IMR-90 (cell line): ENCODE measurements around the gene SCARF2. TPM values are rescaled to one million over a fixed set of nuclear protein-coding genes. Genes with fewer than 3 reads are reported as not detected.

ENCODE experiments used
- ATAC-seq: fragments of 200-7000 bp; cut with Tn5 transposase; 2 replicates; pipeline ENCODE4 v1.9.1; 2020; ENCODE audit warnings: low read depth, mild to moderate bottlenecking, moderate library complexity
- BruUV-seq: library from RNA; stranded (reverse); fragments of 400-500 nt; replicated peaks from 2 replicates; lab custom pipeline; 2021; lab: Mats Ljungman, UMichigan
- CTCF ChIA-PET: fragments of 300-600 bp; formaldehyde crosslinking; extraction: SDS; loops from one replicate; lab custom pipeline; 2021; ENCODE audit warnings: antibody characterized with exemption; lab: Yijun Ruan, JAX
- POLR2A ChIA-PET: fragments of 300-600 bp; sonication (Branson Sonifier 250); formaldehyde crosslinking; loops from one replicate; lab custom pipeline; 2022; ENCODE audit warnings: antibody characterized with exemption; ENCODE audit not compliant: unreplicated experiment; lab: Charles Lee
- DNase-seq: peaks from one replicate; pipeline ENCODE4 v3.0.0; 2013
- H2AFZ ChIP-seq: replicated peaks from 2 replicates; pipeline ENCODE3; 2013; ENCODE audit warnings: low read length, mild to moderate bottlenecking; ENCODE audit not compliant: poor library complexity
- H2AK5ac ChIP-seq: 2 replicates; pipeline ENCODE4 v1.6.1; 2013; ENCODE audit warnings: low read depth, low read length, inconsistent platforms
- H2AK9ac ChIP-seq: replicated peaks from 2 replicates; pipeline ENCODE3; 2013; ENCODE audit warnings: mild to moderate bottlenecking, low read depth, low read length, moderate library complexity; ENCODE audit not compliant: poor library complexity
- H2BK120ac ChIP-seq: 2 replicates; pipeline ENCODE4 v1.6.1; 2013; ENCODE audit warnings: low read depth, low read length, inconsistent platforms
- H2BK15ac ChIP-seq: 3 replicates; pipeline ENCODE4 v1.6.1; 2013; ENCODE audit warnings: low read depth, low read length, inconsistent platforms
- H2BK20ac ChIP-seq: 2 replicates; pipeline ENCODE4 v1.6.1; 2013; ENCODE audit warnings: low read depth, mild to moderate bottlenecking, inconsistent platforms, low read length, moderate library complexity
- H2BK5ac ChIP-seq: 2 replicates; pipeline ENCODE4 v1.6.1; 2013; ENCODE audit warnings: mild to moderate bottlenecking, low read depth, low read length, inconsistent platforms; ENCODE audit not compliant: poor library complexity, severe bottlenecking
- H3K14ac ChIP-seq: replicated peaks from 2 replicates; pipeline ENCODE4 v1.6.1; 2013; ENCODE audit warnings: low read depth, low read length, inconsistent platforms
- H3K18ac ChIP-seq: 2 replicates; pipeline ENCODE4 v1.6.1; 2013; ENCODE audit warnings: low read depth, low read length, control low read depth
- H3K23ac ChIP-seq: 2 replicates; pipeline ENCODE4 v1.6.1; 2013; ENCODE audit warnings: low read depth, low read length, inconsistent platforms
- H3K27ac ChIP-seq: 2 replicates; pipeline ENCODE4 v1.5.1; 2013; ENCODE audit warnings: mild to moderate bottlenecking, control low read depth, low read length; ENCODE audit not compliant: insufficient read depth
- H3K27me3 ChIP-seq: 2 replicates; pipeline ENCODE4 v1.6.1; 2013; ENCODE audit warnings: low read length; ENCODE audit not compliant: control insufficient read depth, insufficient read depth
- H3K36me3 ChIP-seq: 2 replicates; pipeline ENCODE4 v1.6.1; 2013; ENCODE audit warnings: low read length, mixed read lengths; ENCODE audit not compliant: control insufficient read depth, insufficient read depth
- H3K4ac ChIP-seq: 2 replicates; pipeline ENCODE4 v1.6.1; 2013; ENCODE audit warnings: low read depth, low read length, inconsistent platforms
- H3K4me1 ChIP-seq: 2 replicates; pipeline ENCODE4 v1.6.1; 2013; ENCODE audit warnings: low read length, mixed read lengths; ENCODE audit not compliant: control insufficient read depth, insufficient read depth
- H3K4me2 ChIP-seq: 2 replicates; pipeline ENCODE4 v1.6.1; 2013; ENCODE audit warnings: low read depth, mild to moderate bottlenecking, control low read depth, low read length, moderate library complexity
- H3K4me3 ChIP-seq: 2 replicates; pipeline ENCODE4 v1.5.1; 2013; ENCODE audit warnings: low read depth, mild to moderate bottlenecking, control low read depth, low read length, moderate library complexity; ENCODE audit not compliant: insufficient read depth
- H3K56ac ChIP-seq: 2 replicates; pipeline ENCODE4 v1.6.1; 2013; ENCODE audit warnings: low read length, inconsistent platforms; ENCODE audit not compliant: insufficient read depth; ENCODE audit errors: extremely low read depth
- H3K79me1 ChIP-seq, 2 experiments: 2 replicates each; pipeline ENCODE4 v1.6.1; 2013; ENCODE audit warnings: low read length in 2 of 2, inconsistent platforms in 1 of 2, low read depth in 1 of 2
- H3K9ac ChIP-seq: 2 replicates; pipeline ENCODE4 v1.6.1; 2013; ENCODE audit warnings: low read depth, low read length, control low read depth
- H3K9me1 ChIP-seq: 2 replicates; pipeline ENCODE4 v1.6.1; 2013; ENCODE audit warnings: low read length, inconsistent platforms; ENCODE audit not compliant: insufficient read depth
- H3K9me3 ChIP-seq: 2 replicates; pipeline ENCODE4 v1.6.1; 2013; ENCODE audit warnings: low read length; ENCODE audit not compliant: control insufficient read depth, insufficient read depth
- H4K20me1 ChIP-seq: 2 replicates; pipeline ENCODE4 v1.6.1; 2013; ENCODE audit warnings: low read length, inconsistent platforms; ENCODE audit not compliant: insufficient read depth
- H4K5ac ChIP-seq: 2 replicates; pipeline ENCODE4 v1.6.1; 2013; ENCODE audit warnings: mild to moderate bottlenecking, low read depth, low read length, control low read depth
- H4K8ac ChIP-seq, 2 experiments: 2 replicates each; pipeline ENCODE4 v1.6.1; 2013; ENCODE audit warnings: low read depth in 2 of 2, low read length in 2 of 2, control low read depth in 1 of 2, inconsistent platforms in 1 of 2
- H4K91ac ChIP-seq: 2 replicates; pipeline ENCODE4 v1.6.1; 2013; ENCODE audit warnings: low read depth, low read length, inconsistent platforms; ENCODE audit not compliant: insufficient read depth
- CEBPB ChIP-seq: IDR thresholded peaks from 2 replicates; pipeline ENCODE4 v1.6.1; 2012; ENCODE audit warnings: low read depth, low read length, improper control_type of control experiment
- CHD1 ChIP-seq: IDR thresholded peaks from 2 replicates; pipeline ENCODE4 v1.6.1; 2012; ENCODE audit warnings: low read depth, low read length, improper control_type of control experiment
- FOS ChIP-seq: fragments of 150-350 bp; IDR thresholded peaks from 2 replicates; pipeline ENCODE4 v1.6.1; 2016; ENCODE audit warnings: low read depth, low read length
- MAFK ChIP-seq: IDR thresholded peaks from 2 replicates; pipeline ENCODE4 v1.6.1; 2012; ENCODE audit warnings: low read depth, low read length, improper control_type of control experiment
- MXI1 ChIP-seq: IDR thresholded peaks from 2 replicates; pipeline ENCODE4 v1.6.1; 2012; ENCODE audit warnings: low read depth, mild to moderate bottlenecking, low read length, moderate library complexity, borderline replicate concordance
- POLR2A ChIP-seq: IDR thresholded peaks from 2 replicates; pipeline ENCODE4 v1.6.1; 2012; ENCODE audit warnings: mild to moderate bottlenecking, low read depth, low read length
- RFX5 ChIP-seq: IDR thresholded peaks from 2 replicates; pipeline ENCODE4 v1.8.0; 2012; ENCODE audit warnings: low read depth, mild to moderate bottlenecking, low read length, moderate library complexity
- SMC3 ChIP-seq: fragments of 150-350 bp; IDR thresholded peaks from 2 replicates; pipeline ENCODE4 v1.6.1; 2016; ENCODE audit warnings: low read depth, mild to moderate bottlenecking, antibody characterized with exemption, low read length, moderate library complexity
- WGBS, 2 experiments: methylation state at CpG; one replicate each; pipeline versions ENCODE4 v1.1.5 to v1.1.7; 2013; ENCODE audit warnings: missing lambda C conversion rate in 2 of 2; ENCODE audit not compliant: insufficient read length in 1 of 2; ENCODE audit errors: extremely low coverage in 2 of 2; 5-methylcytosine and 5-hydroxymethylcytosine counted together
- dilution Hi-C: fragments of 300-500 bp; cut with HindIII; formaldehyde crosslinking; loops from one replicate; pipeline ENCODE4 v1.14.3; 2018; ENCODE audit warnings: low sequenced_read_pairs; ENCODE audit not compliant: unreplicated experiment
- in situ Hi-C: fragments of 300-500 bp; cut with MboI; formaldehyde crosslinking; loops from 3 replicates; pipeline ENCODE4 v1.14.3; 2019; ENCODE audit warnings: low sequenced_read_pairs, inconsistent platforms, mixed read lengths
- intact Hi-C: fragments of 100-400 bp; cut with micrococcal nuclease; formaldehyde crosslinking; loops from 2 replicates; pipeline ENCODE4 v1.10.0; 2022
- polyA plus RNA-seq, 3 experiments: library from polyadenylated mRNA; depleted of rRNA; stranded (reverse); fragments of >200 nt; gene quantifications; 2 replicates each; pipeline ENCODE4 v1.2.3, GENCODE V29; 2012; ENCODE audit warnings: low replicate concordance in 1 of 3
- total RNA-seq: library from RNA; depleted of rRNA; stranded (reverse); fragments of >200 nt; gene quantifications from 2 replicates; pipeline ENCODE4 v1.2.3, GENCODE V29; 2012

The SCARF2 gene
- total and polyA plus RNA-seq, 2 of the 4 experiments (the other 2 are of a cell fraction) = 3.4 to 37.0 TPM

- H3K9ac ChIP-seq = no peak overlapping the region
- in situ Hi-C loops (no loop called here), dilution Hi-C loops (no loop called here), intact Hi-C loops (no loop called here)
- H2AFZ ChIP-seq = no peak overlapping the region
- H2BK120ac ChIP-seq = no peak overlapping the region
- H3K9me3 ChIP-seq = no peaks in the 10 kb centered on the region
- no peak overlapping the region for H3K27ac ChIP-seq
- POLR2A ChIA-PET = no interaction called here
- no peak overlapping the region for H4K5ac ChIP-seq
- H3K36me3 ChIP-seq = peaks cover 32% of the 10 kb centered on the region
- H4K20me1 ChIP-seq = no peaks in the 10 kb centered on the region
- no peak overlapping the region for H3K18ac ChIP-seq
- ATAC-seq (no peak), DNase-seq (no peak)
- no peak overlapping the region for H2BK20ac ChIP-seq
- no peak overlapping the region for H3K4me2 ChIP-seq
- no peak for TF ChIP-seq MAFK
- TF ChIP-seq MXI1 = no peak
- TF ChIP-seq CHD1 = no peak
- no peak for TF ChIP-seq CEBPB
- TF ChIP-seq SMC3 = no peak
- TF ChIP-seq FOS = no peak
- no peak for TF ChIP-seq RFX5
- no peak for TF ChIP-seq POLR2A
- CTCF ChIA-PET = no interaction called here
- H2AK5ac ChIP-seq = no peak overlapping the region
- no peak overlapping the region for H2AK9ac ChIP-seq
- no peak overlapping the region for H3K4me3 ChIP-seq
- H3K9me1 ChIP-seq = peaks cover 16% of the 10 kb centered on the region
- H2BK5ac ChIP-seq = no peak overlapping the region
- H4K91ac ChIP-seq = no peak overlapping the region
- no peak overlapping the region for H2BK15ac ChIP-seq
- no peak overlapping the region for H3K14ac ChIP-seq
- no peak overlapping the region for H3K23ac ChIP-seq
- no peak overlapping the region for H4K8ac ChIP-seq
- no TSS peak for BruUV-seq
- H3K56ac ChIP-seq = no peak overlapping the region
- WGBS, 2 experiments = 96% methylated on average over 4 of the region's 11 CpGs; no CpG with 5 or more reads in 1 of the 2 experiments
- no peak overlapping the region for H3K4ac ChIP-seq
- peaks cover 0 to 5% of the 10 kb centered on the region in 2 experiments; a peak in 1 of 4 replicates for H3K79me1 ChIP-seq
- no peaks in the 10 kb centered on the region for H3K27me3 ChIP-seq
- H3K4me1 ChIP-seq = no peaks in the 10 kb centered on the region
Measured at GRCh38 chr22:20472629-20473442, 35.2 kb upstream of the SCARF2 start.
